Esophagus squamous epithelium (tissue), 5 donors: ENCODE measurements around the gene SERPINA12. TPM values are rescaled to one million over a fixed set of nuclear protein-coding genes. Genes with fewer than 3 reads are reported as not detected.

Experiments used
- DNase-seq: peaks from one replicate; lab custom pipeline; 2025; lab: John Stamatoyannopoulos, UW
- H3K27ac ChIP-seq, 4 donors: fragments of 200-600 bp; sonication (generic); one replicate each; pipeline ENCODE4 v1.5.1; 2016 to 2019; ENCODE audit warnings: mild to moderate bottlenecking in 1 of 4
- H3K27me3 ChIP-seq, 4 donors: fragments of 200-600 bp; sonication (generic); 1 replicate in 3 of 4; 2 replicates in 1 of 4; pipeline versions ENCODE4 v1.5.1 to v1.6.0; 2017 to 2021; ENCODE audit warnings: antibody characterized with exemption in 1 of 4
- H3K36me3 ChIP-seq, 3 donors: fragments of 200-600 bp; sonication (generic); one replicate each; pipeline ENCODE4 v1.5.1; 2016 to 2019
- H3K4me1 ChIP-seq, 3 donors: fragments of 200-600 bp; sonication (generic); one replicate each; pipeline ENCODE4 v1.5.1; 2017 to 2019
- H3K4me3 ChIP-seq, 4 donors: fragments of 200-600 bp; sonication (generic); 1 replicate in 3 of 4; 2 replicates in 1 of 4; pipeline ENCODE4 v1.5.1; 2016 to 2019; ENCODE audit warnings: mild to moderate bottlenecking in 2 of 4, moderate library complexity in 1 of 4
- H3K9me3 ChIP-seq, 3 donors: fragments of 200-600 bp; sonication (generic); one replicate each; pipeline ENCODE4 v1.5.1; 2016 to 2019
- CTCF ChIP-seq, 6 experiments: fragments of 450-650 bp in 4 of 6; fragments of 200-600 bp in 2 of 6; sonication (generic) in 2 of 6; IDR thresholded peaks; one replicate each; pipeline ENCODE4 v1.5.1; 2016 to 2019; ENCODE audit warnings: antibody characterized with exemption in 6 of 6, mild to moderate bottlenecking in 4 of 6, moderate library complexity in 4 of 6
- POLR2A ChIP-seq, 4 donors: fragments of 450-650 bp; IDR thresholded peaks; one replicate each; pipeline ENCODE4 v1.6.1; 2017; ENCODE audit warnings: antibody characterized with exemption in 4 of 4, mild to moderate bottlenecking in 4 of 4, moderate library complexity in 3 of 4
- WGBS, 2 donors: methylation state at CpG; one replicate each; pipeline ENCODE4 v1.1.5; 2018; 5-methylcytosine and 5-hydroxymethylcytosine counted together
- intact Hi-C: fragments of 100-400 bp; cut with DNase I; formaldehyde crosslinking; loops from one replicate; pipeline ENCODE4 v1.15.0; 2022
- total RNA-seq, 4 donors: library from RNA; depleted of rRNA; stranded (reverse); fragments of >200 nt; gene quantifications; one replicate each; pipeline ENCODE4 v1.1.0, GENCODE V29; 2016
- donor health status: DM: yes; HTN: yes; CAD: no.

SERPINA12 gene
- total RNA-seq, 4 donors from 2014 or later = not detected

DNA sequence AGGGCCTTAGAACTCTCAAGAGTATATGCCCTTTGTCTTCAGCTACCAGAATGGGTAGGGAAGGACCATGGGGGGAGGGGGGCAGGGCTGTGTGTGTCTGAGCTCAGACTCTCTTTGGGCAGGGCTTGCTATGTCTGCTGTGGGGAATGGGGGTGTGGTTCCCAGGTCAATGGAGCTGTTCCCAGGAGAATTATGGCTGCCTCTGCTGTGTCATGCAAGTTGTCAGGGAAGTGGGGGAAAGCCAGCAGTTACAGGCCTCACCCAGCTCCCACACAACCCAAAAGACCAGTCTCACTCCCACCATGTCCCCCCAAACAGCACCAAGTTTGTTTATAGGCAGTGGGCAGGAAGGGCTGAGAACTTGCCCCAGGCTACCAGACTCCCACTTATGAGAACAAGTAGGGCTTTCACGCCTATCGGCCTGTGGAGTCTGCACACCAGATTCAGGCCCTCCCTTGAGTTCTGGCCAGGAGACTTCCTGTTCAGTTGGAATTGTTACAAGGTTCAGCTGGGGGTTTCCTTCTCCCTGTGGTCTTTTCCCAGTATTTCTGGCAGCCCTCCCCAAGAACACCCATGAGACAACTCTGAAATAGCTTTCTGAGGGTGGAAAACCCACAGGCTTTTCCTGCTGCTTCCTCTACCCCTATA, 50.6 kb downstream of the SERPINA12 start:
- Histone ChIP-seq H3K9me3 (no peaks in the 10 kb centered on the region), H3K4me1 (peaks cover 0 to 3% (median 0%) of the 10 kb centered on the region in 3 donors), H3K27ac (no peak overlapping the region), H3K4me3 (no peak overlapping the region), H3K36me3 (no peaks in the 10 kb centered on the region), H3K27me3 (no peaks in the 10 kb centered on the region)
- TF ChIP-seq CTCF (IDR thresholded peaks at IDR 0.05) (no peak), POLR2A (IDR thresholded peaks at IDR 0.05) (no peak)
- 61 to 67% methylated on average over 2 of the region's 2 CpGs for WGBS, 2 donors
- intact Hi-C loops = no loop called here
- DNase-seq = no peak

GRCh38 chr14:94458096-94458495, 51.2 kb downstream of the SERPINA12 start:
- intact Hi-C loops = no loop called here
- H3K27ac ChIP-seq = no peak overlapping the region
- DNase-seq = no peak

GRCh38 chr14:94455928-94456327, 53.3 kb downstream of the SERPINA12 start:
- no peak for DNase-seq
- no peaks in the 10 kb centered on the region for H3K9me3 ChIP-seq
- H3K4me1 ChIP-seq = peaks cover 0 to 3% (median 0%) of the 10 kb centered on the region in 3 donors
- TF ChIP-seq POLR2A (IDR thresholded peaks at IDR 0.05) (no peak), CTCF (IDR thresholded peaks at IDR 0.05) (no peak)
- H3K27ac ChIP-seq = no peak overlapping the region
- H3K4me3 ChIP-seq = no peak overlapping the region
- intact Hi-C loops = no loop called here
- 0 to 26% methylated on average over 1 of the region's 1 CpG for WGBS, 2 donors
- H3K27me3 ChIP-seq = no peaks in the 10 kb centered on the region
- no peaks in the 10 kb centered on the region for H3K36me3 ChIP-seq

More at GRCh38 chr14:94458096-94458495, 51.2 kb downstream of the SERPINA12 start:
- TF ChIP-seq CTCF (IDR thresholded peaks at IDR 0.05) (no peak), POLR2A (IDR thresholded peaks at IDR 0.05) (no peak)
- no peaks in the 10 kb centered on the region for H3K9me3 ChIP-seq
- WGBS, 2 donors = 88% methylated on average over 1 of the region's 1 CpG; no CpG with 5 or more reads in 1 of the 2 donors
- H3K4me1 ChIP-seq = peaks cover 0 to 3% (median 0%) of the 10 kb centered on the region in 3 donors
- H3K27me3 ChIP-seq = no peaks in the 10 kb centered on the region
- no peaks in the 10 kb centered on the region for H3K36me3 ChIP-seq
- no peak overlapping the region for H3K4me3 ChIP-seq

GRCh38 chr14:94451826-94452225, 57.4 kb downstream of the SERPINA12 start:
- WGBS, 2 donors = 57 to 77% methylated on average over 3 of the region's 3 CpGs
- Histone ChIP-seq H3K27me3 (no peaks in the 10 kb centered on the region), H3K4me3 (no peak overlapping the region), H3K4me1 (peaks cover 0 to 22% (median 10%) of the 10 kb centered on the region in 3 donors), H3K9me3 (no peaks in the 10 kb centered on the region), H3K27ac (no peak overlapping the region), H3K36me3 (no peaks in the 10 kb centered on the region)
- intact Hi-C loops = no loop called here
- no peak for TF ChIP-seq POLR2A (IDR thresholded peaks at IDR 0.05)
- TF ChIP-seq CTCF (IDR thresholded peaks at IDR 0.05) = no peak
- DNase-seq = no peak

- WGBS, 2 donors = 45 to 70% methylated on average over 8 of the region's 8 CpGs
- intact Hi-C loops = no loop called here
Measured at GRCh38 chr14:94451091-94451771, 58.0 kb downstream of the SERPINA12 start.

More at GRCh38 chr14:94451091-94451771, 58.0 kb downstream of the SERPINA12 start:
- peaks cover 0 to 28% (median 10%) of the 10 kb centered on the region in 3 donors for H3K4me1 ChIP-seq
- H3K9me3 ChIP-seq = no peaks in the 10 kb centered on the region
- no peak overlapping the region for H3K27ac ChIP-seq
- TF ChIP-seq POLR2A (IDR thresholded peaks at IDR 0.05) = no peak
- TF ChIP-seq CTCF (IDR thresholded peaks at IDR 0.05) = no peak
- H3K4me3 ChIP-seq = no peak overlapping the region
- no peak for DNase-seq
- no peaks in the 10 kb centered on the region for H3K27me3 ChIP-seq
- H3K36me3 ChIP-seq = no peaks in the 10 kb centered on the region
